ENCODE data around the gene ASB9. TPM values are rescaled to one million over a fixed set of nuclear protein-coding genes. Genes with fewer than 3 reads are reported as not detected.

Gene ASB9
- total and polyA plus RNA-seq, 2 of the 8 experiments (the other 6 are each of a cell fraction or from before 2014, with no cell fraction given), result 0.54 to 1.2 TPM

DNA sequence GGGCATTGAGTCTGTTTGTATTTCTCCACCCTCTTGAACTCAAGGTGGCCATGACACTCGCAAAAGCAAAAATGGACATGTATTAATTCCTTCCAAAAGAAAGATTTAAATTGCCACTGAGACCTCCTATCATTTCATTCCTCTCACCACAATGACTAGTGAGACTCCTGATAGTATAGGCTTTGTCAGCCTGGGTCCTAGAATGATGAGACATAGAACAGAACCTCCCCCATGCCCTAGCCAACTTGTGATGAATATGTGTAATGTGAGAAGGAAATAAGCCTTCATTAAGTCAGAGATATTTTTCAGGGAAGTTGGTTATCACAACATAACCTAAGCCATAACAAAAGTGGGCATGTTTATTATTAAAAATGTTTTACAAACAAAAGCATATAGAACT lies 62.5 kb downstream of the ASB9 start:
- Histone ChIP-seq H3K36me3 (ENCODE audit: control insufficient read depth in 2 of 4, insufficient read depth in 4 of 4, low read length in 3 of 4) (no peaks in the 10 kb centered on the region), H3K4me3 (ENCODE audit: extremely low read depth in 1 of 4, insufficient read depth in 2 of 4, low read depth in 3 of 4, low read length in 4 of 4) (no peak overlapping the region), H3K27ac (ENCODE audit: low read depth, low read length) (no peak overlapping the region), H3K4ac (replicated peaks; ENCODE audit: insufficient read length, low read depth, low read length) (no peak overlapping the region), H3K14ac (ENCODE audit: insufficient read length) (no peak overlapping the region), H2AK5ac (ENCODE audit: low read depth, low read length) (no peak overlapping the region), H3K79me1 (ENCODE audit: low read depth, low read length) (no peaks in the 10 kb centered on the region), H4K20me1 (replicated peaks in 1 of 2; ENCODE audit: control insufficient read depth in 1 of 2, insufficient read depth in 2 of 2, low read length in 2 of 2) (no peaks in the 10 kb centered on the region), H2BK12ac (ENCODE audit: low read depth, low read length) (no peak overlapping the region), H4K8ac (ENCODE audit: extremely low read depth, insufficient read depth, low read length) (no peak overlapping the region), H3K9me3 (ENCODE audit: insufficient read depth in 2 of 2, low read depth in 1 of 2, low read length in 1 of 2) (no peaks in the 10 kb centered on the region), H2BK120ac (replicated peaks; ENCODE audit: low read depth, low read length) (no peak overlapping the region), H3K18ac (ENCODE audit: extremely low read depth, low read length) (no peak overlapping the region), H2BK5ac (ENCODE audit: low read depth, low read length) (no peak overlapping the region), H3K9ac (replicated peaks in 1 of 4; ENCODE audit: extremely low read depth in 1 of 4, low read depth in 3 of 4, low read length in 3 of 4) (no peak overlapping the region), H3K4me2 (ENCODE audit: insufficient read depth in 1 of 2, low read depth in 2 of 2, low read length in 2 of 2) (no peak overlapping the region), H3K23me2 (ENCODE audit: low read depth, low read length) (no peaks in the 10 kb centered on the region), H3K23ac (ENCODE audit: insufficient read length) (no peak overlapping the region), H4K5ac (ENCODE audit: insufficient read length, low read depth, low read length) (no peak overlapping the region), H3K56ac (replicated peaks; ENCODE audit: insufficient read length, low read depth, low read length) (no peak overlapping the region), H4K91ac (replicated peaks; ENCODE audit: insufficient read length, low read length) (no peak overlapping the region), H3K79me2 (ENCODE audit: control insufficient read depth in 1 of 2, insufficient read depth in 2 of 2, low read length in 2 of 2) (no peaks in the 10 kb centered on the region), H2BK20ac (ENCODE audit: low read length) (no peak overlapping the region), H2AFZ (ENCODE audit: low read length) (no peak overlapping the region), H3K27me3 (replicated peaks in 1 of 4; ENCODE audit: control insufficient read depth in 3 of 4, extremely low read depth in 1 of 4, insufficient read depth in 3 of 4, low read length in 3 of 4) (no peaks in the 10 kb centered on the region), H2BK15ac (ENCODE audit: low read length) (no peak overlapping the region), H3K4me1 (replicated peaks in 1 of 4; ENCODE audit: control insufficient read depth in 3 of 4, insufficient read depth in 4 of 4, low read length in 3 of 4) (no peaks in the 10 kb centered on the region)
- FAIRE-seq (no peak), DNase-seq (ENCODE audit: low read depth in 1 of 2, low spot score in 2 of 2) (no peak)
- 70% methylated on average over 1 of the region's 1 CpG; no CpG with 5 or more reads in 1 of the 2 experiments for WGBS, 2 experiments (ENCODE audit: extremely low coverage in 1 of 2, insufficient coverage in 1 of 2, insufficient read length in 1 of 2, insufficient replicate concordance in 2 of 2, low coverage in 1 of 2, low lambda C conversion rate in 2 of 2, missing lambda C conversion rate in 1 of 2)
- CTCF ChIA-PET (ENCODE audit: partially characterized antibody), result no interaction called here
- POLR2A ChIA-PET (ENCODE audit: partially characterized antibody), result no interaction called here
- TF ChIP-seq GABPA (IDR thresholded peaks at IDR 0.05; ENCODE audit: borderline replicate concordance, insufficient read depth, low read length) (no peak), JUND (IDR thresholded peaks at IDR 0.05; ENCODE audit: low read length) (no peak), BRCA1 (IDR thresholded peaks at IDR 0.05; ENCODE audit: low read depth, low read length) (no peak), E2F6 (IDR thresholded peaks at IDR 0.05) (no peak), KDM5A (IDR thresholded peaks at IDR 0.05; ENCODE audit: low read length) (no peak), SUZ12 (IDR thresholded peaks at IDR 0.05; ENCODE audit: low read length) (no peak), CHD1 (IDR thresholded peaks at IDR 0.05; ENCODE audit: low read depth, low read length) (no peak), TAF1 (IDR thresholded peaks at IDR 0.05; ENCODE audit: low read depth, low read length) (no peak), NANOG (IDR thresholded peaks at IDR 0.05; ENCODE audit: insufficient read depth, low read depth, low read length, poor library complexity, severe bottlenecking) (no peak), CTBP2 (IDR thresholded peaks at IDR 0.05; ENCODE audit: borderline replicate concordance, insufficient read depth, insufficient read length, low read length) (no peak), BACH1 (IDR thresholded peaks at IDR 0.05; ENCODE audit: low read length) (no peak), SP1 (IDR thresholded peaks at IDR 0.05; ENCODE audit: low read depth, low read length) (no peak), BCL11A (IDR thresholded peaks at IDR 0.05; ENCODE audit: low read depth in 2 of 2, low read length in 2 of 2) (no peak), SP4 (IDR thresholded peaks at IDR 0.05; ENCODE audit: low read length) (no peak), POLR2AphosphoS5 (IDR thresholded peaks at IDR 0.05; ENCODE audit: low read depth, low read length) (no peak)
